Choroid plexus epithelial cell (primary cell): ENCODE measurements around the gene TJP1.
"Not testable (repeated sequence)": the region's sequence is repeated elsewhere in the genome, so short reads cannot be mapped to it uniquely, and the experiment has no call there.

ENCODE experiments used
- DNase-seq: peaks from one replicate; pipeline ENCODE4 v3.0.0-alpha.2; 2010; ENCODE audit warnings: low read depth
- H3K4me3 ChIP-seq: 2 replicates; pipeline ENCODE4 v1.5.1; 2011; ENCODE audit warnings: low read depth, mild to moderate bottlenecking, control low read depth, low read length, moderate library complexity
- CTCF ChIP-seq: conservative IDR thresholded peaks from 2 replicates; pipeline ENCODE4 v1.5.1; 2011; ENCODE audit warnings: low read depth, mild to moderate bottlenecking, control low read depth, inconsistent platforms, low read length, moderate library complexity

Gene TJP1

GRCh38 chr15:29708519-29708918 is 113.7 kb downstream of the TJP1 start:
- no peak overlapping the region for H3K4me3 ChIP-seq
- TF ChIP-seq CTCF = no peak
- DNase-seq = no peak

- no peak for TF ChIP-seq CTCF
- no peak for DNase-seq
- no peak overlapping the region for H3K4me3 ChIP-seq
Measured at GRCh38 chr15:29704950-29705597, 117.2 kb downstream of the TJP1 start.

GRCh38 chr15:29701151-29701550 is 121.1 kb downstream of the TJP1 start:
- no peak overlapping the region for H3K4me3 ChIP-seq
- DNase-seq = no peak
- no peak for TF ChIP-seq CTCF

GRCh38 chr15:29700296-29700695 is 122.0 kb downstream of the TJP1 start:
- no peak for DNase-seq
- TF ChIP-seq CTCF = no peak
- no peak overlapping the region for H3K4me3 ChIP-seq

GRCh38 chr15:29699791-29700190 is 122.5 kb downstream of the TJP1 start:
- no peak for TF ChIP-seq CTCF
- H3K4me3 ChIP-seq = no peak overlapping the region
- no peak for DNase-seq

GRCh38 chr15:29698030-29698701 is 124.1 kb downstream of the TJP1 start:
- no peak overlapping the region for H3K4me3 ChIP-seq
- TF ChIP-seq CTCF = no peak
- peak; percentile 82 for DNase-seq

- no peak overlapping the region for H3K4me3 ChIP-seq
- TF ChIP-seq CTCF = no peak
- DNase-seq = no peak
Measured at GRCh38 chr15:29696950-29697738, 125.1 kb downstream of the TJP1 start.

- not testable (repeated sequence) for H3K4me3 ChIP-seq, DNase-seq
Measured at GRCh38 chr15:29696506-29696905, 125.8 kb downstream of the TJP1 start.
